Neutrophil (primary cell): ENCODE results near the gene CGNL1.

ENCODE experiments used
- H3K27ac ChIP-seq: fragments of 200-600 bp; sonication (generic); 2 replicates; pipeline ENCODE4 v1.5.1; 2016; ENCODE audit warnings: mild to moderate bottlenecking, moderate library complexity
- H3K27me3 ChIP-seq: fragments of 200-600 bp; sonication (generic); 2 replicates; pipeline ENCODE4 v1.6.0; 2016; ENCODE audit warnings: mild to moderate bottlenecking
- H3K36me3 ChIP-seq: fragments of 200-600 bp; sonication (generic); 2 replicates; pipeline ENCODE4 v1.5.1; 2017
- H3K4me1 ChIP-seq, 2 experiments: fragments of 200-600 bp in 1 of 2; sonication (generic) in 1 of 2; 1 replicate in 1 of 2; 2 replicates in 1 of 2; pipeline versions ENCODE4 v1.5.1 to v1.6.1; 2013 to 2016; ENCODE audit warnings: low read depth in 1 of 2, low read length in 1 of 2, mild to moderate bottlenecking in 1 of 2, moderate library complexity in 1 of 2; ENCODE audit not compliant: control insufficient read depth in 1 of 2, insufficient read depth in 1 of 2
- H3K4me3 ChIP-seq, 2 experiments: fragments of 200-600 bp in 1 of 2; sonication (generic) in 1 of 2; 1 replicate in 1 of 2; 2 replicates in 1 of 2; pipeline ENCODE4 v1.5.1; 2013 to 2016; ENCODE audit warnings: low read depth in 1 of 2, low read length in 1 of 2, mild to moderate bottlenecking in 1 of 2, moderate library complexity in 1 of 2
- H3K9me3 ChIP-seq: fragments of 200-600 bp; sonication (generic); 2 replicates; pipeline ENCODE4 v1.5.1; 2016
- CTCF ChIP-seq: fragments of 200-600 bp; sonication (generic); IDR thresholded peaks from 2 replicates; pipeline ENCODE4 v1.5.1; 2016; ENCODE audit warnings: antibody characterized with exemption

Gene CGNL1

GRCh38 chr15:57522148-57522547, 145.8 kb downstream of the CGNL1 start:
- H3K27ac ChIP-seq, result no peak overlapping the region
- H3K4me3 ChIP-seq, result no peak overlapping the region
- TF ChIP-seq CTCF, result no peak
- H3K27me3 ChIP-seq, result no peaks in the 10 kb centered on the region
- no peaks in the 10 kb centered on the region for H3K36me3 ChIP-seq
- no peaks in the 10 kb centered on the region for H3K9me3 ChIP-seq
- no peaks in the 10 kb centered on the region for H3K4me1 ChIP-seq

GRCh38 chr15:57525581-57525980, 149.3 kb downstream of the CGNL1 start:
- no peak overlapping the region for H3K27ac ChIP-seq
- no peaks in the 10 kb centered on the region for H3K27me3 ChIP-seq
- no peak for TF ChIP-seq CTCF
- H3K9me3 ChIP-seq, result no peaks in the 10 kb centered on the region
- no peaks in the 10 kb centered on the region for H3K4me1 ChIP-seq
- H3K36me3 ChIP-seq, result no peaks in the 10 kb centered on the region
- no peak overlapping the region for H3K4me3 ChIP-seq

- Histone ChIP-seq H3K36me3 (no peaks in the 10 kb centered on the region), H3K27me3 (no peaks in the 10 kb centered on the region), H3K27ac (no peak overlapping the region), H3K9me3 (no peaks in the 10 kb centered on the region), H3K4me3 (no peak overlapping the region), H3K4me1 (no peaks in the 10 kb centered on the region)
- TF ChIP-seq CTCF, result no peak
These were observed 149.8 kb downstream of the CGNL1 start for GRCh38 chr15:57526076-57526475.

GRCh38 chr15:57526615-57527014, 150.3 kb downstream of the CGNL1 start:
- TF ChIP-seq CTCF, result no peak
- no peak overlapping the region for H3K27ac ChIP-seq

GRCh38 chr15:57527382-57528091, 151.2 kb downstream of the CGNL1 start:
- no peaks in the 10 kb centered on the region for H3K36me3 ChIP-seq
- H3K27ac ChIP-seq, result no peak overlapping the region
- H3K9me3 ChIP-seq, result no peaks in the 10 kb centered on the region
- no peak for TF ChIP-seq CTCF
- no peak overlapping the region for H3K4me3 ChIP-seq
- no peaks in the 10 kb centered on the region for H3K27me3 ChIP-seq
- no peaks in the 10 kb centered on the region for H3K4me1 ChIP-seq

More at GRCh38 chr15:57526615-57527014, 150.3 kb downstream of the CGNL1 start:
- no peaks in the 10 kb centered on the region for H3K4me1 ChIP-seq
- no peaks in the 10 kb centered on the region for H3K9me3 ChIP-seq
- H3K4me3 ChIP-seq, result no peak overlapping the region
- no peaks in the 10 kb centered on the region for H3K36me3 ChIP-seq
- H3K27me3 ChIP-seq, result no peaks in the 10 kb centered on the region
